BE2C (cell line): ENCODE data around the gene IGIP.
A peak's percentile ranks its signal among the peaks of the same experiment; 100 is the strongest.

ENCODE experiments used
- DNase-seq: peaks from one replicate; pipeline ENCODE4 v3.0.0-alpha.2; 2020
- H3K27me3 ChIP-seq: fragments of 250-450 bp; sonication (Bioruptor Pico); 2 replicates; pipeline ENCODE4 v1.5.1; 2020; ENCODE audit warnings: mild to moderate bottlenecking
- H3K36me3 ChIP-seq: fragments of 250-450 bp; sonication (Bioruptor Pico); 2 replicates; pipeline ENCODE4 v1.5.1; 2020; ENCODE audit warnings: mild to moderate bottlenecking
- H3K4me1 ChIP-seq: fragments of 250-450 bp; sonication (Bioruptor Pico); 2 replicates; pipeline ENCODE4 v1.5.1; 2020
- H3K4me3 ChIP-seq: 2 replicates; pipeline ENCODE4 v1.5.1; 2011; ENCODE audit warnings: low read depth, low read length
- H3K9me3 ChIP-seq: fragments of 250-450 bp; sonication (Bioruptor Pico); 2 replicates; pipeline ENCODE4 v1.5.1; 2020
- CTCF ChIP-seq: IDR thresholded peaks from 2 replicates; pipeline ENCODE4 v1.5.1; 2012; ENCODE audit warnings: mild to moderate bottlenecking, low read depth, low read length

IGIP gene

GRCh38 chr5:140112685-140113179 is 13.0 kb upstream of the IGIP start:
- Histone ChIP-seq H3K27me3 (peaks cover 32% of the 10 kb centered on the region), H3K9me3 (no peaks in the 10 kb centered on the region), H3K4me3 (peak overlapping the region; percentile 80), H3K36me3 (no peaks in the 10 kb centered on the region), H3K4me1 (no peaks in the 10 kb centered on the region)
- TF ChIP-seq CTCF: no peak
- DNase-seq: no peak

GRCh38 chr5:140113180-140113698 is 12.5 kb upstream of the IGIP start:
- DNase-seq: peak; percentile 41
- no peak for TF ChIP-seq CTCF
- Histone ChIP-seq H3K27me3 (peaks cover 32% of the 10 kb centered on the region), H3K4me3 (peak overlapping the region; percentile 80), H3K9me3 (no peaks in the 10 kb centered on the region), H3K4me1 (no peaks in the 10 kb centered on the region), H3K36me3 (no peaks in the 10 kb centered on the region)

GRCh38 chr5:140113699-140114263 is 12.0 kb upstream of the IGIP start, which contains the start of gene PURA:
PURA (plus strand) TSS chr5:140114109; CDS start chr5:140114182, 73 bp downstream.
- peak; percentile 99 for DNase-seq

GRCh38 chr5:140114341-140115185 is 11.2 kb upstream of the IGIP start:
- H3K27me3 ChIP-seq: peaks cover 22% of the 10 kb centered on the region

More at GRCh38 chr5:140113699-140114263, 12.0 kb upstream of the IGIP start, which contains the start of gene PURA:
- TF ChIP-seq CTCF: peak; percentile 24; the same call in 1 of the 2 replicates
- H3K4me1 ChIP-seq: no peaks in the 10 kb centered on the region
- peaks cover 30% of the 10 kb centered on the region for H3K27me3 ChIP-seq
- peak within 1 kb of the TSS; percentile 81 for H3K4me3 ChIP-seq
- no peaks in the 10 kb centered on the region for H3K36me3 ChIP-seq
- H3K9me3 ChIP-seq: no peaks in the 10 kb centered on the region

GRCh38 chr5:140115186-140115500 is 10.6 kb upstream of the IGIP start:
- Histone ChIP-seq H3K4me1 (no peaks in the 10 kb centered on the region), H3K4me3 (peak overlapping the region; percentile 81), H3K9me3 (no peaks in the 10 kb centered on the region), H3K27me3 (peaks cover 16% of the 10 kb centered on the region), H3K36me3 (no peaks in the 10 kb centered on the region)
- no peak for DNase-seq
- TF ChIP-seq CTCF: no peak

More at GRCh38 chr5:140114341-140115185, 11.2 kb upstream of the IGIP start:
- no peak for TF ChIP-seq CTCF
- Histone ChIP-seq H3K36me3 (no peaks in the 10 kb centered on the region), H3K9me3 (no peaks in the 10 kb centered on the region), H3K4me1 (no peaks in the 10 kb centered on the region), H3K4me3 (peak overlapping the region; percentile 81)
- peak; percentile 73 for DNase-seq

- Histone ChIP-seq H3K4me1 (no peaks in the 10 kb centered on the region), H3K36me3 (no peaks in the 10 kb centered on the region), H3K27me3 (peaks cover 4% of the 10 kb centered on the region; the same call in 1 of the 2 replicates), H3K4me3 (no peak overlapping the region), H3K9me3 (no peaks in the 10 kb centered on the region)
- no peak for DNase-seq
- peak; percentile 19; the same call in 1 of the 2 replicates for TF ChIP-seq CTCF
Measured at GRCh38 chr5:140116716-140117115, 9.0 kb upstream of the IGIP start.
